OCI-LY7 (cell line): ENCODE measurements around the gene ZNF132. TPM values are rescaled to one million over a fixed set of nuclear protein-coding genes. Genes with fewer than 3 reads are reported as not detected.
A peak's percentile ranks its signal among the peaks of the same experiment; 100 is the strongest.

Experiments used
- BruUV-seq: library from RNA; stranded (reverse); fragments of 400-500 nt; replicated peaks from 2 replicates; lab custom pipeline; 2021; lab: Mats Ljungman, UMichigan
- CTCF ChIA-PET: fragments of 300-600 bp; sonication (Branson Sonifier 250); formaldehyde crosslinking; loops from one replicate; lab custom pipeline; 2022; ENCODE audit warnings: antibody characterized with exemption; ENCODE audit not compliant: unreplicated experiment; lab: Charles Lee
- POLR2A ChIA-PET: fragments of 300-600 bp; sonication (Branson Sonifier 250); formaldehyde crosslinking; loops from one replicate; lab custom pipeline; 2022; ENCODE audit warnings: antibody characterized with exemption; lab: Charles Lee
- DNase-seq: peaks from one replicate; pipeline ENCODE4 v3.0.0-alpha.2; 2015; ENCODE audit warnings: low spot score
- H2AFZ ChIP-seq: fragments of 200-600 bp; sonication (generic), shearing (Covaris generic); 2 replicates; pipeline ENCODE4 v1.6.1; 2014; ENCODE audit warnings: mild to moderate bottlenecking, antibody characterized with exemption, low read length, moderate library complexity
- H3K27ac ChIP-seq: fragments of 200-600 bp; sonication (generic); 2 replicates; pipeline ENCODE4 v1.5.1; 2014; ENCODE audit warnings: mixed run types, low read depth, mild to moderate bottlenecking, moderate library complexity, low read length, inconsistent platforms; ENCODE audit not compliant: poor library complexity, severe bottlenecking
- H3K36me3 ChIP-seq: fragments of 200-600 bp; sonication (generic); 2 replicates; pipeline ENCODE4 v1.6.1; 2014; ENCODE audit warnings: mild to moderate bottlenecking, antibody characterized with exemption, low read length, moderate library complexity, mixed read lengths; ENCODE audit not compliant: insufficient read depth
- H3K4me1 ChIP-seq: fragments of 200-600 bp; sonication (generic); 2 replicates; pipeline ENCODE4 v1.5.1; 2014; ENCODE audit warnings: mild to moderate bottlenecking, low read length; ENCODE audit not compliant: insufficient read depth, poor library complexity, severe bottlenecking
- H3K4me2 ChIP-seq: fragments of 200-600 bp; sonication (generic); 2 replicates; pipeline ENCODE4 v1.6.1; 2014; ENCODE audit warnings: mild to moderate bottlenecking, low read length
- H3K4me3 ChIP-seq: fragments of 200-600 bp; sonication (generic); 2 replicates; pipeline ENCODE4 v1.5.1; 2014; ENCODE audit warnings: mild to moderate bottlenecking, low read depth, low read length; ENCODE audit not compliant: poor library complexity, severe bottlenecking
- H3K79me2 ChIP-seq: fragments of 200-600 bp; sonication (generic); 2 replicates; pipeline ENCODE4 v1.6.1; 2016; ENCODE audit warnings: low read depth, mild to moderate bottlenecking, low read length, moderate library complexity, mixed read lengths; ENCODE audit not compliant: insufficient read depth
- H3K9me2 ChIP-seq: fragments of 200-600 bp; sonication (generic); 2 replicates; pipeline ENCODE4 v1.6.1; 2016; ENCODE audit warnings: mild to moderate bottlenecking, low read length, mixed read lengths; ENCODE audit not compliant: insufficient read depth
- H3K9me3 ChIP-seq: fragments of 200-600 bp; sonication (generic); 2 replicates; pipeline ENCODE4 v1.6.1; 2014; ENCODE audit warnings: mild to moderate bottlenecking, mixed run types, low read length, mixed read lengths
- H4K20me1 ChIP-seq: fragments of 200-600 bp; sonication (generic); 2 replicates; pipeline ENCODE4 v1.6.1; 2014; ENCODE audit warnings: mild to moderate bottlenecking, antibody characterized with exemption, low read length, moderate library complexity, mixed read lengths; ENCODE audit not compliant: insufficient read depth
- CTCF ChIP-seq: fragments of 200-600 bp; sonication (generic); conservative IDR thresholded peaks from 2 replicates; pipeline ENCODE4 v1.5.1; 2014; ENCODE audit warnings: mild to moderate bottlenecking, antibody characterized with exemption, low read length, moderate library complexity, mixed read lengths
- EZH2phosphoT487 ChIP-seq: fragments of 200-600 bp; sonication (generic); IDR thresholded peaks from 2 replicates; pipeline ENCODE4 v1.6.1; 2018; ENCODE audit warnings: low read depth, borderline replicate concordance, mild to moderate bottlenecking, mixed run types, antibody characterized with exemption, low read length, moderate library complexity, mixed read lengths
- intact Hi-C: fragments of 100-400 bp; cut with micrococcal nuclease; formaldehyde crosslinking; loops from one replicate; pipeline ENCODE4 v1.10.0; 2022; ENCODE audit not compliant: unreplicated experiment
- total RNA-seq, 2 experiments: library from RNA; depleted of rRNA in 1 of 2; stranded (reverse); fragments of >200 nt in 1 of 2; shearing (Covaris generic) in 1 of 2; gene quantifications; 2 replicates each; pipeline ENCODE4 v1.2.3, GENCODE V29; 2014 to 2022

Gene ZNF132
- total RNA-seq, 2 experiments from 2014 or later = not detected

DNA sequence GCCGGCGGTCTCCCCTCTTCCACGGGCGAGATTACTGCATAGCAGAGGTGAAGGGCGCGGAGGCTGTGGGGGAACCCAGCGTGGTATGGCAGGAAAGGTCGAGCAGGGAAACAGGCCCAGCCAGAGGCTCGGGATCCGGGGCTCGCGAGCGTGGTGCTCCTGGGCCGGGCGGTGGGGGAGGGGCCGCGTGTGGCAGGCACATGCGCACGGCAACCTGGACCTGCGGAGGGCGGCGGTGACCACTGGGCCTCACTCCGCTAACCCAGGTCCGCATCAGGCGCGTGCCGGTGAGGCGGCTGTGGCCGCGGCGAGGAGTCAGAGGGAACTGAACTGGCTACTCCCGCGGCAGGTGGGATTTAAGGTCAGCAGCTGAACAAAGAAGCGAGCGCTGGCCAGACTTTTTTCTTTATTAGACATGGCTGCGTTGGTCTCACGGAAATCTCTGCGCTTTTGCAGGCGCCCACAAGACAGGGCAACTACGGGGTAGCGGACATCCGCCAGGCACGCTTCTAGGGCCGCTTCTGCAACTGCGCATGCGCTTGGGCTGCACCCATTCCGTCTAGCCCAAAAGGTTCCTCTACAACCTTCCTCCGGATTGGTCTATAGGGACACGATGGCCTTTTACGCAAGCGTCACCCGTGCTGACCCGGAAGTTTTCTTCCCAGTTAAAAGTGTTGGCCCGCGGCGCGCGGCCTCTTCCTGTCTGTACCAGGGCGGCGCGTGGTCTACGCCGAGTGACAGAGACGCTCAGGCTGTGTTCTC, 53.2 kb downstream of the ZNF132 start, which contains the start of gene RPS5:
TSS of gene RPS5 (plus strand) at position 694 of the 762 bp plus-strand sequence. CDS start 869 bp downstream, outside the sequence.
- H3K36me3 ChIP-seq = peaks cover 42% of the 10 kb centered on the region
- peaks cover 23% of the 10 kb centered on the region for H4K20me1 ChIP-seq
- TF ChIP-seq CTCF (no peak), EZH2phosphoT487 (no peak)
- no peaks in the 10 kb centered on the region for H3K9me3 ChIP-seq
- H3K79me2 ChIP-seq = peaks cover 48% of the 10 kb centered on the region
- intact Hi-C loops = loop anchor here (1.0 kb wide), 1 partner anchor 108 kb away; the partner anchor contains the start of gene ZNF8
- ChIA-PET POLR2A (no interaction called here), CTCF (no interaction called here)
- DNase-seq = peak; percentile 99
- peak within 1 kb of the TSS; percentile 34; the same call in 1 of the 2 replicates for H2AFZ ChIP-seq
- peak within 1 kb of the TSS; percentile 93 for H3K4me2 ChIP-seq
- peak within 1 kb of the TSS; percentile 78 for H3K27ac ChIP-seq
- no peaks in the 10 kb centered on the region for H3K9me2 ChIP-seq
- peaks cover 40% of the 10 kb centered on the region for H3K4me1 ChIP-seq
- H3K4me3 ChIP-seq = peak within 1 kb of the TSS; percentile 100
- BruUV-seq = TSS peak; percentile 96

DNA sequence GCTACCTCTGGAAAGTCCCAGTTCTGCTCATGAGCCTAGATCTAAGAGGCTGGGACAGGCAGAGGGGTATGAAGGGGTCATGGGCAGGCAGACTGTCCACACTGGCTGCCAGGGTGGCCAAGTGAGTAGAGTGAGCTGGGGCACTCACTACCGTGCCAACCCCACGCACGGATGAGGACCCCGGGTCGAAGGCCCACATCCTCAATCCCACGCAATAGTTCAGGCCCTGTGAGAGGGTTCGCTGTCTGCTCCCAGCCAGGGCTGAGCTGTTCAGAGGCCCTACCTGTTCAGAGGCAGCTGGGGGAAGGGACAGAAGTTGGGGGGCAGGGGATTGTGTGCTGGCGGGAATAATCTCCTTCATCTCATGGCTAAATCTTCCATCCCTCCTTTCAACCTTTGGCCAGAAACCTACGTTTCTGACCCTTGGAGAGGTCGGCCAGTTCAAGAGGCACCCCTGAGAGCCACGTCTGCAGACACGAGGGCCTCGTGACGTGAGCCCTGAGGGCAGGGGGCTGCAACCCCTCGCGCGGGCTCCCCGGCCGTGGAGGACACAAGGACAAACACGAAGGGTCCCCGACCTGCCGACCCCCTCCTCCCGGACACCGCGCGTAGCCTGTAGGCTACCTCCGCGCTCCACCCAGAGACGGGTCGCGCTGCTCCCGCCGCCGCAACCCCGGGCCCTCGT, 53.9 kb downstream of the ZNF132 start:
- POLR2A ChIA-PET = no interaction called here
- peak overlapping the region; percentile 78 for H3K27ac ChIP-seq
- H3K4me1 ChIP-seq = peaks cover 42% of the 10 kb centered on the region
- TF ChIP-seq EZH2phosphoT487 (no peak), CTCF (no peak)
- intact Hi-C loops = no loop called here
- BruUV-seq = no TSS peak
- H3K9me2 ChIP-seq = no peaks in the 10 kb centered on the region
- H3K9me3 ChIP-seq = no peaks in the 10 kb centered on the region
- peaks cover 35% of the 10 kb centered on the region for H3K36me3 ChIP-seq
- H3K4me2 ChIP-seq = peak overlapping the region; percentile 93
- CTCF ChIA-PET = no interaction called here
- H4K20me1 ChIP-seq = peaks cover 23% of the 10 kb centered on the region
- DNase-seq = no peak
- peak overlapping the region; percentile 100 for H3K4me3 ChIP-seq
- peaks cover 40% of the 10 kb centered on the region for H3K79me2 ChIP-seq
- peak overlapping the region; percentile 34; the same call in 1 of the 2 replicates for H2AFZ ChIP-seq
